ENCODE measurements around the gene OBP2B.

The OBP2B gene

GRCh38 chr9:133167096-133167730 lies 41.8 kb downstream of the OBP2B start:
- DNase-seq (ENCODE audit: low spot score), result no peak

GRCh38 chr9:133166392-133166791 lies 42.7 kb downstream of the OBP2B start:
- no peak for DNase-seq (ENCODE audit: low spot score)

GRCh38 chr9:133165452-133165730 lies 43.7 kb downstream of the OBP2B start:
- no peak for DNase-seq (ENCODE audit: low spot score)

GRCh38 chr9:133164191-133164590 lies 44.9 kb downstream of the OBP2B start:
- DNase-seq (ENCODE audit: low spot score), result no peak

GRCh38 chr9:133163504-133164172 lies 45.4 kb downstream of the OBP2B start, which contains the start of gene GBGT1:
GBGT1 (minus strand) TSS chr9:133163914; CDS start chr9:133162412, 1,502 bp downstream.
- peak; percentile 91 for DNase-seq (ENCODE audit: low spot score)

- peak; percentile 42 for DNase-seq (ENCODE audit: low spot score)
Measured at GRCh38 chr9:133162861-133163503, 46.1 kb downstream of the OBP2B start.

- DNase-seq (ENCODE audit: low spot score), result no peak
Measured at GRCh38 chr9:133161547-133161950, 47.5 kb downstream of the OBP2B start.

- peak; percentile 87 for DNase-seq (ENCODE audit: low spot score)
Measured at GRCh38 chr9:133160742-133161546, 48.1 kb downstream of the OBP2B start.

- no peak for DNase-seq (ENCODE audit: low spot score)
Measured at GRCh38 chr9:133158695-133159094, 50.4 kb downstream of the OBP2B start.

Data from GM03348 (cell line).